Effector CD4-positive, alpha-beta T cell (primary cell): ENCODE results near the gene ARAP1.

ENCODE experiments used
- DNase-seq: peaks from one replicate; pipeline ENCODE4 v3.0.0-alpha.2; 2020

The ARAP1 gene

GRCh38 chr11:72679869-72680268 lies 72.3 kb downstream of the ARAP1 start:
- no peak for DNase-seq

GRCh38 chr11:72678524-72678923 lies 73.7 kb downstream of the ARAP1 start:
- DNase-seq: no peak

GRCh38 chr11:72676861-72677341 lies 75.3 kb downstream of the ARAP1 start:
- peak; percentile 49 for DNase-seq

- no peak for DNase-seq
Observed at GRCh38 chr11:72675221-72675620, 77.0 kb downstream of the ARAP1 start.

- DNase-seq: no peak
Observed at GRCh38 chr11:72673943-72674828, 78.0 kb downstream of the ARAP1 start, which contains the start of gene PDE2A. Gene PDE2A, minus strand, starts transcription at chr11:72674422. Its CDS starts 215 bp downstream, at chr11:72674207.

- DNase-seq: no peak
Observed at GRCh38 chr11:72673284-72673942, 78.8 kb downstream of the ARAP1 start.

GRCh38 chr11:72672597-72673238 lies 79.5 kb downstream of the ARAP1 start:
- DNase-seq: no peak

GRCh38 chr11:72671152-72672099 lies 80.8 kb downstream of the ARAP1 start:
- DNase-seq: no peak

GRCh38 chr11:72670041-72670440 lies 82.2 kb downstream of the ARAP1 start:
- no peak for DNase-seq

- no peak for DNase-seq
Observed at GRCh38 chr11:72669527-72669926, 82.7 kb downstream of the ARAP1 start.

GRCh38 chr11:72668629-72669347 lies 83.4 kb downstream of the ARAP1 start:
- DNase-seq: no peak

- DNase-seq: no peak
Observed at GRCh38 chr11:72665911-72666472, 86.2 kb downstream of the ARAP1 start.

GRCh38 chr11:72662036-72662435 lies 90.2 kb downstream of the ARAP1 start:
- DNase-seq: no peak

- no peak for DNase-seq
Observed at GRCh38 chr11:72661486-72661885, 90.7 kb downstream of the ARAP1 start.

GRCh38 chr11:72658989-72659640 lies 93.1 kb downstream of the ARAP1 start:
- DNase-seq: no peak

GRCh38 chr11:72657411-72658100 lies 94.7 kb downstream of the ARAP1 start:
- no peak for DNase-seq

GRCh38 chr11:72655896-72656464 lies 96.2 kb downstream of the ARAP1 start:
- DNase-seq: no peak

GRCh38 chr11:72655014-72655413 lies 97.2 kb downstream of the ARAP1 start:
- no peak for DNase-seq

GRCh38 chr11:72653649-72654048 lies 98.6 kb downstream of the ARAP1 start:
- no peak for DNase-seq
